Measurements from ENCODE around the gene PCDH9.

- no peak for TF ChIP-seq CTCF (IDR thresholded peaks at IDR 0.05; ENCODE audit: insufficient read depth, low read length)
- TF ChIP-seq REST (IDR thresholded peaks at IDR 0.05; ENCODE audit: insufficient replicate concordance, low read depth): no peak
- TF ChIP-seq POLR2AphosphoS5 (IDR thresholded peaks at IDR 0.05; ENCODE audit: low read depth): no peak
- no peak for TF ChIP-seq GABPA (IDR thresholded peaks at IDR 0.05; ENCODE audit: low read depth)
- TF ChIP-seq SPI1 (IDR thresholded peaks at IDR 0.05; ENCODE audit: borderline replicate concordance, low read depth): no peak
Observed at GRCh38 chr13:67231289-67232000, 1.3 kb upstream of the PCDH9 start.
